Ureter (tissue), 1 donor: ENCODE measurements around the gene CXCL13. TPM values are rescaled to one million over a fixed set of nuclear protein-coding genes. Genes with fewer than 3 reads are reported as not detected.

Source experiments
- total RNA-seq: library from RNA; stranded (reverse); gene quantifications from one replicate; pipeline ENCODE4 v1.2.4, GENCODE V29; 2023
- donor health status: DM: yes; HTN: yes; CAD: no.

CXCL13 gene
- total RNA-seq, 1 donor from 2014 or later = 1.6 TPM

Other genes starting within 250 kb of the CXCL13 start
- 64.7 TPM for gene CNOT6L, start 213.5 kb downstream of the CXCL13 start, total RNA-seq